PC-3 (cell line): ENCODE measurements around the gene PRRX1. TPM values are rescaled to one million over a fixed set of nuclear protein-coding genes. Genes with fewer than 3 reads are reported as not detected.

Experiments used
- ATAC-seq: fragments of 200-7000 bp; cut with Tn5 transposase; 2 replicates; pipeline ENCODE4 v1.9.1; 2020; ENCODE audit warnings: mild to moderate bottlenecking, moderate library complexity
- BruUV-seq: library from RNA; stranded (reverse); fragments of 400-500 nt; replicated peaks from 2 replicates; lab custom pipeline; 2021; lab: Mats Ljungman, UMichigan
- CTCF ChIA-PET: fragments of 300-600 bp; sonication (Branson Sonifier 250); formaldehyde crosslinking; loops from one replicate; lab custom pipeline; 2022; ENCODE audit warnings: antibody characterized with exemption; lab: Charles Lee
- POLR2A ChIA-PET: fragments of 300-600 bp; sonication (Branson Sonifier 250); formaldehyde crosslinking; loops from one replicate; lab custom pipeline; 2022; ENCODE audit warnings: antibody characterized with exemption; ENCODE audit not compliant: unreplicated experiment; lab: Charles Lee
- DNase-seq: peaks from one replicate; pipeline ENCODE4 v3.0.0-alpha.2; 2015
- H2AFZ ChIP-seq: fragments of 300-600 bp; sonication (generic); 2 replicates; pipeline ENCODE4 v1.6.0; 2016; ENCODE audit warnings: antibody characterized with exemption, low read length
- H3F3A ChIP-seq: fragments of 300-600 bp; sonication (generic); one replicate; pipeline ENCODE4 v1.6.0; 2017; ENCODE audit warnings: antibody characterized with exemption, low read length, control low read depth, mild to moderate bottlenecking; ENCODE audit not compliant: unreplicated experiment
- H3K27ac ChIP-seq: fragments of 300-600 bp; sonication (generic); 2 replicates; pipeline ENCODE4 v1.5.1; 2016; ENCODE audit warnings: mild to moderate bottlenecking, low read length
- H3K27me3 ChIP-seq: fragments of 300-600 bp; sonication (generic); 2 replicates; pipeline ENCODE4 v1.6.1; 2016; ENCODE audit warnings: low read length, mixed read lengths
- H3K36me3 ChIP-seq: fragments of 300-600 bp; sonication (generic); 2 replicates; pipeline ENCODE4 v1.6.1; 2016; ENCODE audit warnings: low read depth, mixed run types, low read length, mixed read lengths
- H3K4me1 ChIP-seq: fragments of 300-600 bp; sonication (generic); 2 replicates; pipeline ENCODE4 v1.5.1; 2016; ENCODE audit warnings: low read length; ENCODE audit not compliant: insufficient read depth
- H3K4me2 ChIP-seq: fragments of 300-600 bp; sonication (generic); 2 replicates; pipeline ENCODE4 v1.6.0; 2016; ENCODE audit warnings: low read length
- H3K4me3 ChIP-seq: fragments of 300-600 bp; sonication (generic); 2 replicates; pipeline ENCODE4 v1.5.1; 2016; ENCODE audit warnings: mild to moderate bottlenecking, low read length, mixed read lengths
- H3K79me2 ChIP-seq: fragments of 300-600 bp; sonication (generic); 2 replicates; pipeline ENCODE4 v1.6.1; 2017; ENCODE audit warnings: low read length, mixed read lengths
- H3K9ac ChIP-seq: fragments of 300-600 bp; sonication (generic); 2 replicates; pipeline ENCODE4 v1.6.0; 2016; ENCODE audit warnings: mild to moderate bottlenecking, low read length
- H3K9me2 ChIP-seq: fragments of 300-600 bp; sonication (generic); replicated peaks from 2 replicates; pipeline ENCODE4 v1.6.1; 2016; ENCODE audit warnings: mixed run types, low read length, mixed read lengths
- H3K9me3 ChIP-seq: fragments of 300-600 bp; sonication (generic); 2 replicates; pipeline ENCODE4 v1.6.1; 2016; ENCODE audit warnings: low read length, mixed read lengths
- H4K20me1 ChIP-seq: fragments of 300-600 bp; sonication (generic); 2 replicates; pipeline ENCODE4 v1.6.1; 2016; ENCODE audit warnings: low read length, mixed read lengths
- EZH2 ChIP-seq: fragments of 300-600 bp; sonication (generic); IDR thresholded peaks from one replicate; pipeline ENCODE4 v1.6.1; 2017; ENCODE audit warnings: antibody characterized with exemption, mild to moderate bottlenecking, low read length; ENCODE audit not compliant: unreplicated experiment
- EZH2phosphoT487 ChIP-seq: fragments of 300-600 bp; sonication (generic); IDR thresholded peaks from 2 replicates; pipeline ENCODE4 v1.6.1; 2018; ENCODE audit warnings: mild to moderate bottlenecking, antibody characterized with exemption, low read length, borderline replicate concordance
- intact Hi-C: fragments of 100-400 bp; cut with micrococcal nuclease; formaldehyde crosslinking; loops from 2 replicates; pipeline ENCODE4 v1.9.0; 2023
- total RNA-seq: library from RNA; depleted of rRNA; stranded (reverse); fragments of >200 nt; gene quantifications from 2 replicates; pipeline ENCODE4 v1.2.3, GENCODE V29; 2014
- TF ChIP-seq, protein P1 (sequence below): fragments of 300-600 bp; sonication (generic); conservative IDR thresholded peaks from 2 replicates; pipeline ENCODE4 v1.5.1; 2017; ENCODE audit warnings: antibody characterized with exemption, low read depth, mild to moderate bottlenecking, low read length

The PRRX1 gene
- total RNA-seq, 1 experiment from 2014 or later = not detected

- ChIA-PET POLR2A (interaction anchor here (0.5 kb wide), 1 partner anchor 69 kb away, joined by 3 read pairs; no protein-coding TSS in a partner anchor), CTCF (no interaction called here)
- intact Hi-C loops = no loop called here
- Histone ChIP-seq H3K4me2 (no peak overlapping the region), H3K9me2 (no peaks in the 10 kb centered on the region), H3F3A (no peaks in the 10 kb centered on the region), H3K36me3 (no peaks in the 10 kb centered on the region), H3K4me3 (no peak overlapping the region), H3K9ac (no peak overlapping the region), H3K9me3 (no peaks in the 10 kb centered on the region), H3K79me2 (no peaks in the 10 kb centered on the region), H3K27ac (no peak overlapping the region), H3K27me3 (no peaks in the 10 kb centered on the region), H4K20me1 (no peaks in the 10 kb centered on the region), H2AFZ (no peak overlapping the region), H3K4me1 (no peaks in the 10 kb centered on the region)
- peak; percentile 13 for DNase-seq
- no peak for ATAC-seq
- no TSS peak for BruUV-seq
- TF ChIP-seq EZH2phosphoT487 (no peak), EZH2 (no peak)
- TF ChIP-seq, protein P1, sequence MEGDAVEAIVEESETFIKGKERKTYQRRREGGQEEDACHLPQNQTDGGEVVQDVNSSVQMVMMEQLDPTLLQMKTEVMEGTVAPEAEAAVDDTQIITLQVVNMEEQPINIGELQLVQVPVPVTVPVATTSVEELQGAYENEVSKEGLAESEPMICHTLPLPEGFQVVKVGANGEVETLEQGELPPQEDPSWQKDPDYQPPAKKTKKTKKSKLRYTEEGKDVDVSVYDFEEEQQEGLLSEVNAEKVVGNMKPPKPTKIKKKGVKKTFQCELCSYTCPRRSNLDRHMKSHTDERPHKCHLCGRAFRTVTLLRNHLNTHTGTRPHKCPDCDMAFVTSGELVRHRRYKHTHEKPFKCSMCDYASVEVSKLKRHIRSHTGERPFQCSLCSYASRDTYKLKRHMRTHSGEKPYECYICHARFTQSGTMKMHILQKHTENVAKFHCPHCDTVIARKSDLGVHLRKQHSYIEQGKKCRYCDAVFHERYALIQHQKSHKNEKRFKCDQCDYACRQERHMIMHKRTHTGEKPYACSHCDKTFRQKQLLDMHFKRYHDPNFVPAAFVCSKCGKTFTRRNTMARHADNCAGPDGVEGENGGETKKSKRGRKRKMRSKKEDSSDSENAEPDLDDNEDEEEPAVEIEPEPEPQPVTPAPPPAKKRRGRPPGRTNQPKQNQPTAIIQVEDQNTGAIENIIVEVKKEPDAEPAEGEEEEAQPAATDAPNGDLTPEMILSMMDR = no peak
These were observed 6.6 kb upstream of the PRRX1 start for GRCh38 chr1:170657275-170657853.

- no peak overlapping the region for H3K4me3 ChIP-seq
- TF ChIP-seq EZH2 (no peak), EZH2phosphoT487 (no peak)
- TF ChIP-seq, protein P1 = no peak
- no peaks in the 10 kb centered on the region for H3K4me1 ChIP-seq
- H3K27ac ChIP-seq = no peak overlapping the region
- no peak for DNase-seq
- no peaks in the 10 kb centered on the region for H4K20me1 ChIP-seq
- BruUV-seq = no TSS peak
- intact Hi-C loops = no loop called here
- no peaks in the 10 kb centered on the region for H3K36me3 ChIP-seq
- H3K9me2 ChIP-seq = no peaks in the 10 kb centered on the region
- H3K79me2 ChIP-seq = no peaks in the 10 kb centered on the region
- H2AFZ ChIP-seq = no peak overlapping the region
- H3K9ac ChIP-seq = no peak overlapping the region
- no peaks in the 10 kb centered on the region for H3K9me3 ChIP-seq
- no peak for ATAC-seq
- no peak overlapping the region for H3K4me2 ChIP-seq
- ChIA-PET CTCF (no interaction called here), POLR2A (no interaction called here)
- H3K27me3 ChIP-seq = no peaks in the 10 kb centered on the region
- no peaks in the 10 kb centered on the region for H3F3A ChIP-seq
These were observed 4.4 kb upstream of the PRRX1 start for GRCh38 chr1:170659399-170660035.

- H3K27me3 ChIP-seq = no peaks in the 10 kb centered on the region
- ATAC-seq = no peak
- no peak overlapping the region for H3K4me2 ChIP-seq
- no peaks in the 10 kb centered on the region for H3F3A ChIP-seq
- H3K9ac ChIP-seq = no peak overlapping the region
- no peak overlapping the region for H3K27ac ChIP-seq
- ChIA-PET CTCF (no interaction called here), POLR2A (no interaction called here)
- no peaks in the 10 kb centered on the region for H3K36me3 ChIP-seq
- no peaks in the 10 kb centered on the region for H4K20me1 ChIP-seq
- BruUV-seq = no TSS peak
- no peaks in the 10 kb centered on the region for H3K9me3 ChIP-seq
- no peaks in the 10 kb centered on the region for H3K9me2 ChIP-seq
- no peak overlapping the region for H3K4me3 ChIP-seq
- no peak for DNase-seq
- intact Hi-C loops = no loop called here
- TF ChIP-seq, protein P1 = no peak
- no peak for TF ChIP-seq EZH2phosphoT487
- no peak for TF ChIP-seq EZH2
- H3K79me2 ChIP-seq = no peaks in the 10 kb centered on the region
- no peaks in the 10 kb centered on the region for H3K4me1 ChIP-seq
- no peak overlapping the region for H2AFZ ChIP-seq
These were observed 3.6 kb upstream of the PRRX1 start for GRCh38 chr1:170660281-170660713.
